WERI-Rb-1 (cell line): ENCODE data around the gene RAD51B.
"Not testable (repeated sequence)": the region's sequence is repeated elsewhere in the genome, so short reads cannot be mapped to it uniquely, and the experiment has no call there.

Source experiments
- DNase-seq: peaks from one replicate; pipeline ENCODE4 v3.0.0-alpha.2; 2020
- H3K27ac ChIP-seq: fragments of 250-450 bp; sonication (Bioruptor Pico); 2 replicates; pipeline ENCODE4 v1.5.1; 2020; ENCODE audit warnings: mild to moderate bottlenecking, moderate library complexity
- H3K27me3 ChIP-seq: fragments of 250-450 bp; sonication (Bioruptor Pico); 2 replicates; pipeline ENCODE4 v1.5.1; 2021; ENCODE audit warnings: mild to moderate bottlenecking, low read depth, moderate library complexity; ENCODE audit not compliant: insufficient read depth, severe bottlenecking
- H3K36me3 ChIP-seq: fragments of 250-450 bp; sonication (Bioruptor Pico); 2 replicates; pipeline ENCODE4 v1.5.1; 2020; ENCODE audit warnings: mild to moderate bottlenecking, moderate library complexity
- H3K4me3 ChIP-seq: 2 replicates; pipeline ENCODE4 v1.5.1; 2011; ENCODE audit warnings: low read depth, mild to moderate bottlenecking, control low read depth, low read length
- H3K9me3 ChIP-seq: fragments of 250-450 bp; sonication (Bioruptor Pico); 2 replicates; pipeline ENCODE4 v1.5.1; 2021; ENCODE audit warnings: mild to moderate bottlenecking, moderate library complexity; ENCODE audit not compliant: severe bottlenecking
- TF ChIP-seq, protein P1 (sequence below): IDR thresholded peaks from 2 replicates; pipeline ENCODE4 v1.5.1; 2011; ENCODE audit warnings: low read depth, mild to moderate bottlenecking, control low read depth, inconsistent platforms, low read length

Gene RAD51B

DNA sequence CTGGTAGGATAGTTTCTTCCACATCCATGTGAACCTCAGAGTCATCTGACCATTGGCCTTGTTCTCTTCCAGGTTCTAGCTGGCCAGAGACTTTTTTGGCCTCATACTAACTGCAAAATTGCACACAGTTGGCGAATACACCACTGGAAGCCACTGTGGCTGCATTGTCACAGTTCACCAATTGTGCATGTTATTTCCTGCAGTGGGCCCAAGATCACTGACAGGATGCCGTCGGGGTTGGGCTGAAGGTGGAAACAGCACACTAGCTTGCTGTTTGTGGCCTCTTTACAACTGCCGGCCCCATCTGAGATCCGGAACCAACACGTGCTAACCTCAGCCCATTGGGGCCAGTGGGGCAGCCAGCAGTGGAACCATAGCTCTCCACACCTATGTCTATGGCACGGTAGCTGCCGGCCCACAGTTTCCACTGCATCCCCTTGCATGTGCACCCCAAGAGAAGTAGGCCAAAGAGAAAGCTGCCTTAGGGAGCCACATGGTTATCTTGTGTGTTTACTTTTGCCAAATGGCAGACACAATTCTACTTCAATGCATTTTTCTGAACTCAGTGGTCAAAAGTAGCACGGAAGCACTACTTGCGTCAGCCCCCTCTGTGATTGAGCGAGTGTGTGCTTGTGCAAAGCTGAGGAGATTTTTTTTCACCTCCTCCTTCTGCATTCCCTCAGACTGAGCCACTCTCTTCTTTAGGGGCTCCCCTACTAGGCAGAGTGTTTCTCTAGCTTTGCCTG is 464.0 kb downstream of the RAD51B start:
- H3K27ac ChIP-seq, result no peak overlapping the region
- H3K9me3 ChIP-seq, result no peaks in the 10 kb centered on the region
- no peaks in the 10 kb centered on the region for H3K27me3 ChIP-seq
- TF ChIP-seq, protein P1, sequence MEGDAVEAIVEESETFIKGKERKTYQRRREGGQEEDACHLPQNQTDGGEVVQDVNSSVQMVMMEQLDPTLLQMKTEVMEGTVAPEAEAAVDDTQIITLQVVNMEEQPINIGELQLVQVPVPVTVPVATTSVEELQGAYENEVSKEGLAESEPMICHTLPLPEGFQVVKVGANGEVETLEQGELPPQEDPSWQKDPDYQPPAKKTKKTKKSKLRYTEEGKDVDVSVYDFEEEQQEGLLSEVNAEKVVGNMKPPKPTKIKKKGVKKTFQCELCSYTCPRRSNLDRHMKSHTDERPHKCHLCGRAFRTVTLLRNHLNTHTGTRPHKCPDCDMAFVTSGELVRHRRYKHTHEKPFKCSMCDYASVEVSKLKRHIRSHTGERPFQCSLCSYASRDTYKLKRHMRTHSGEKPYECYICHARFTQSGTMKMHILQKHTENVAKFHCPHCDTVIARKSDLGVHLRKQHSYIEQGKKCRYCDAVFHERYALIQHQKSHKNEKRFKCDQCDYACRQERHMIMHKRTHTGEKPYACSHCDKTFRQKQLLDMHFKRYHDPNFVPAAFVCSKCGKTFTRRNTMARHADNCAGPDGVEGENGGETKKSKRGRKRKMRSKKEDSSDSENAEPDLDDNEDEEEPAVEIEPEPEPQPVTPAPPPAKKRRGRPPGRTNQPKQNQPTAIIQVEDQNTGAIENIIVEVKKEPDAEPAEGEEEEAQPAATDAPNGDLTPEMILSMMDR, result no peak
- no peak for DNase-seq
- no peak overlapping the region for H3K4me3 ChIP-seq
- H3K36me3 ChIP-seq, result no peaks in the 10 kb centered on the region

DNA sequence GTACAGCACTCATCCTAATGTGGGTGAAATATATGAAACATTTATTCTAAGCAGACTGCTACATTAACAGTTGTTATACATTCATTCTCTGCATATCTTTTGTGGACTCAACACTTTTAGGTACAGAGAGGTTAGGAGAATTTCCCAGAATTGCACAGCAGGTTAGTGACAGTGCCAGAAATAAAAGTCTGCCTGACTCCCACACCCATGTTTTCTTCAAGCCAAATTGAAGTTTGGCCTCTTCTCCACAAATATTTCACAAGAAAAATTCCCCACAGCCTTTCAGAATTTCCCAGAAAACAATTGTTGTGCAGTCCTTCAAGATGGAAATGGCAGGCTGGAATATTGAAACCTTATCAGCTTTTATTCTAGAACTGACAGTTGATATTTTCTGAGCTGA is 464.8 kb downstream of the RAD51B start:
- Histone ChIP-seq H3K27ac (no peak overlapping the region), H3K4me3 (no peak overlapping the region), H3K36me3 (no peaks in the 10 kb centered on the region), H3K9me3 (no peaks in the 10 kb centered on the region), H3K27me3 (no peaks in the 10 kb centered on the region)
- TF ChIP-seq, protein P1, result no peak
- no peak for DNase-seq

DNA sequence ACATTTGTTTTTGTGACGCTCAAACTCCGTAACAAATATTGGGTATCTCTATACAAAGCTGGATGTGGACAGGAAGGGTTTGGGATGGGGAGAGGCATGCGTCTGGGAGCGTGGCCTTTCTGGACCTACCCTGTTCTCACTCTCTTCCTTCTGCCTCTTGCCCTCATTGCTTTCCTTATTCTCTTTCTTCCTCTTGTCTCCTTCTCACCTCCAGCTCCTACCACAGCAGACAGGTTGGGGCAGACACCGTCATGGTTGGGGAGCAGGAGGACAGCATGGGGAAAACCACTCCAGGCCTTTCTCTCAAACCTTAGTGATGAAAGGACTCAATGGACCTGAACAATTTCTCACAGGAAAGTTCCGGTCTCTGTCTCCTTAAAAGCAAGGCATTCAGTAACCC is 465.3 kb downstream of the RAD51B start:
- no peaks in the 10 kb centered on the region for H3K9me3 ChIP-seq
- H3K36me3 ChIP-seq, result no peaks in the 10 kb centered on the region
- no peaks in the 10 kb centered on the region for H3K27me3 ChIP-seq
- TF ChIP-seq, protein P1, result no peak
- no peak overlapping the region for H3K4me3 ChIP-seq
- no peak for DNase-seq
- no peak overlapping the region for H3K27ac ChIP-seq

DNA sequence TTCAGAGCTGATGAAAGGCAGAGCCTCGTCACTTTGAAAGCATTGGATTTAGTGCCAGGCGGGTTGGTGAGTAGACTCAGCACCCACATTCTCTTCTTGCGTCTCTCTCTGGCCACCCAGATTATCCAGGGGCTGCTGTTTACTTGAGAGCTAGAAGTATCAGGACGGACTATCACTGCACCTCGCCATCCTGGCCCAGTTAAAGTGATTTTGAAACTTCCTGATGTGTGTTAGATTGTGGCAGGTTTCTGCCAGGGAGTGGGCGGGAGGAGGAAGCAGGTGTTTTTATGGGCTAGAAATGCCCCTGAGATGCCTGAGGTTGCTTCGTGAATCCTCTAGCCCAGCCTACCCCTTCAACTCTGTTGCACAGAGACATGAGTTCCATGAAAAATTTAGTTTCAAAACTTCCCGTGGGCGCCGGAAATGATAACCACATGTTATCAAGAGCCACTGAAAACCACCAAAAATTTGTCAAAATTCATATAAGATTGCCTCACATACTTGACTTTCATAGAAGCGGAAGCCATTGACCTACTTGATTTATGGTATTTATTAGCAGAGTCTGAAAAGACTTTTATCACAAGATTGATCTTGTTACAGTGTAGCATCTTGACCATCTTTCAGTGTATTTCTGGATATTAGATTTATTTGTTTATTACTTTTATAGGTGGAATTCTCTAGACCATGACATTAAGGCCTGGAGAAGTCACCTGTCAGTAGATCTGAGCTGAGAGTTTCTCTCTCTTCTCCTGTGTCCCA is 466.0 kb downstream of the RAD51B start:
- no peaks in the 10 kb centered on the region for H3K36me3 ChIP-seq
- no peak overlapping the region for H3K4me3 ChIP-seq
- no peak for DNase-seq
- H3K27me3 ChIP-seq, result no peaks in the 10 kb centered on the region
- no peaks in the 10 kb centered on the region for H3K9me3 ChIP-seq
- TF ChIP-seq, protein P1, result no peak
- H3K27ac ChIP-seq, result no peak overlapping the region

DNA sequence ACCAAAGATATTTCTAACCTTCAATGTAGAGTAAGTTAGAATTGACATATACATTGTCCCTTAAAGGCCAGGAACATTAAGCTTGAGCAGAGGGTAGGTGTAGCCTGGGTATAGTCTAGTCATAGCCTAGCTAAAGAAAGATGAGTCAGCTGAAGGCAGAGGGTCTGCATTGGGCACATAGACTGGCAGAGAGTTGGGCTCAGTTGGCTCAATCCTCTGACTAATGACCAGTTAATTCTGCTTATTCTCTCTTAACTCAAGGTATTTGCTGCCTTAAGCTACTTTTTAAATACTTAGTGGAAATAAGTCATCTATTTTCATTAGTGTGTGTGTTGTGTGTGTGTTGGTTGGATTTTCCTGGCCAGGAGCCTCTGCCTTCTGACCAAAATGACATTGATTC is 467.1 kb downstream of the RAD51B start:
- H3K4me3 ChIP-seq, result no peak overlapping the region
- TF ChIP-seq, protein P1, result no peak
- H3K9me3 ChIP-seq, result no peaks in the 10 kb centered on the region
- no peaks in the 10 kb centered on the region for H3K36me3 ChIP-seq
- no peak for DNase-seq
- H3K27ac ChIP-seq, result no peak overlapping the region
- no peaks in the 10 kb centered on the region for H3K27me3 ChIP-seq

DNA sequence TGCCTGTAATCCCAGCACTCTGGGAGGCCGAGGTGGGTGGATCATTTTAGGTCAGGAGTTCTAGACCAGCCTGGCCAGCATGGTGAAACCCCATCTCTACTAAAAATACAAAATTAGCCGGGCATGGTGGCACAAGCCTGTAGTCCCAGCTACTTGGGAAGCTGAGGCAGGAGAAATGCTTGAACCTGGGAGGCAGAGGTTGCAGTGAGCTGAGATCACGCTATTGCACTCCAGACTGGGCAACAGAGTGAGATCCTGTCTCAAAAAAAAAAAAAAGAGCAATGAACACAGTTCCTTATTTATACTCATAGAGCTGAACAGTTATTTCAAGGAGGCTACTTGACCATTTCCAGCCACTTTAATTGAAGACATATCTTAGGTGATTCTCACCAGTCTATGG is 469.9 kb downstream of the RAD51B start:
- not testable (repeated sequence) for H3K27me3 ChIP-seq, DNase-seq, H3K36me3 ChIP-seq, H3K4me3 ChIP-seq, H3K9me3 ChIP-seq, H3K27ac ChIP-seq
